ENCODE data around the gene ZNF3. TPM values are rescaled to one million over a fixed set of nuclear protein-coding genes. Genes with fewer than 3 reads are reported as not detected.
"Not testable (repeated sequence)": the region's sequence is repeated elsewhere in the genome, so short reads cannot be mapped to it uniquely, and the experiment has no call there.

ZNF3 gene
- total RNA-seq = 10 to 100 TPM; 13.2 to 30.3 (median 24.4) TPM

- Histone ChIP-seq H3K27me3 (no peaks in the 10 kb centered on the region), H3K9me3 (no peaks in the 10 kb centered on the region), H3K4me3 (peak within 1 kb of the TSS; percentile 98), H3K4me1 (peaks cover 30% of the 10 kb centered on the region), H3K36me3 (peaks cover 17% of the 10 kb centered on the region), H3K27ac (peak within 1 kb of the TSS; percentile 90)
- TF ChIP-seq CTCF (IDR thresholded peaks at IDR 0.05) = peak; percentile 93 to 96
- TF ChIP-seq POLR2A (IDR thresholded peaks at IDR 0.05) = peak; percentile 43 to 72
- no peak for TF ChIP-seq EP300 (IDR thresholded peaks at IDR 0.05)
- peak; percentile 59 to 97 (median 88) for TF ChIP-seq POLR2AphosphoS5 (IDR thresholded peaks at IDR 0.05)
- WGBS = 2% methylated on average over 30 of the region's 55 CpGs
- DNase-seq (ENCODE audit: low spot score in 2 of 2) = peak; percentile 99
These were observed at the start of gene ZNF3 for GRCh38 chr7:100081535-100082102. Gene ZNF3 (minus strand): TSS chr7:100081723. CDS start chr7:100077357, 4,366 bp downstream.

DNA sequence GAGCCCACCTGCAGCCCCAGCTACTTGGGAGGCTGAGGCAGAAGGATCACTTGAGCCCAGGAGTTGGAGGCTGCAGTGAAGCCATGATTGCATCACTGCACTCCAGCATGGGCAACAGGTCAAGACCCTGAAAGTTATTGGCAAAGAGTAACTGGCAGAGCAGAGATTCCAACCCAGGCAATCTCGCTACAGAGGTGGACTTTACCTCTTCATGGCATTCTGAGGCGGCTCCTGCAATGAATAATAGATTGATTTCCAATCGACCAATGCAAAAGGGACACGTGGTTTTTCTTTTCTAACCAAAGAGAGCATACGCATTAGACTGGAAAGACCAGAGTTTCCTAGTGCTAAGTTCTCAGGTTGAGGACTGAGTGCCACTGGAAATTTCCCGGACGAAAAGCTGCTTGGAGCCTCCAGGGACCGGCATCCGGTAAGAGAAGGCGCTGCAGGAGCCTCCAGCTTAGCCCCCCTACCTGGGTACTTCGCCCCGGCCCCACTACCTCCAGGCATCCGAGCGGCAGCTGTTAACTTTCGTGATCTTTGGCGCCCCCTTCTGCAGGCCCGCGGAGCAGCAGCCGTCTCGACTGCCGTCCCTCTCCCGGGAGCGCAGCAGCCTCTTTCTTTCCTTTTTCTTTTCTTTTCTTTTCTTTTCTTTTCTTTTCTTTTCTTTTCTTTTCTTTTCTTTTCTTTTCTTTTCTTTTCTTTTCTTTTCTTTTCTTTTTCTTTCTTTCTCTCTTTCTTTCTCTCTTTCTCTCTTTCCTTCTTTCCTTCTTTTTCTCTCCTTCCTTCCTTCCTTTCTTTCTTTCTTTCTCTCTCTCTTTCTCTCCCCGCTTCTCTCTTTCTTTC, 49.3 kb upstream of the ZNF3 start:
- DNase-seq (ENCODE audit: low spot score in 2 of 2) = peak in 1 of 2 donors; percentile 84
- TF ChIP-seq CTCF (IDR thresholded peaks at IDR 0.05) (peak; percentile 72 to 81), EP300 (IDR thresholded peaks at IDR 0.05) (no peak)
- Histone ChIP-seq H3K27ac (no peak overlapping the region), H3K4me3 (peak overlapping the region; percentile 21), H3K9me3 (no peaks in the 10 kb centered on the region), H3K4me1 (peaks cover 29% of the 10 kb centered on the region), H3K27me3 (no peaks in the 10 kb centered on the region), H3K36me3 (no peaks in the 10 kb centered on the region)
- 12% methylated on average over 24 of the region's 24 CpGs for WGBS

DNA sequence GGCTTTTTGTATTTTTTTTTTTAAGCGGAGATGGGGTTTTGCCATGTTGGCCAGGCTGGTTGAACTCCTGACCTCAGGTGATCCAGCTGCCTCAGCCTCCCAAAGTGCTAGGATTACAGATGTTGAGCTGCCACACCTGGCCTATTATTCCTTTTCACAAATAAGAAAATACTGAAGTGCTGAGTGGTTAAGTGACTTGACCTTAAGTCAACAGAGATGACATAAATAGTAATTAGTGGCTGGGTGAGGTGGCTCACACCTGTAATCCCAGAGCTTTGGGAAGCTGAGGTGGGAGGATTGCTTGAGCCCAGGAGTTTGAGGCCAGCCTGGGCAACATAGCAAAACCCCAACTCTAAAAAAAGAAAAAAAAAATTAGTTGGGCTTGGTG, 48.7 kb upstream of the ZNF3 start:
- H3K27ac ChIP-seq, H3K27me3 ChIP-seq: not testable (repeated sequence)

GRCh38 chr7:100128637-100128963, 47.1 kb upstream of the ZNF3 start:
- TF ChIP-seq EP300 (IDR thresholded peaks at IDR 0.05) (no peak), POLR2AphosphoS5 (IDR thresholded peaks at IDR 0.05) (no peak), POLR2A (IDR thresholded peaks at IDR 0.05) (no peak), CTCF (IDR thresholded peaks at IDR 0.05) (no peak)
- no peak overlapping the region for H3K4me3 ChIP-seq
- no peaks in the 10 kb centered on the region for H3K27me3 ChIP-seq
- H3K9me3 ChIP-seq = no peaks in the 10 kb centered on the region
- H3K36me3 ChIP-seq = no peaks in the 10 kb centered on the region
- no peak for DNase-seq (ENCODE audit: low spot score in 2 of 2)
- peaks cover 42% of the 10 kb centered on the region for H3K4me1 ChIP-seq
- 53% methylated on average over 1 of the region's 1 CpG for WGBS
- H3K27ac ChIP-seq = no peak overlapping the region

More for the DNA sequence above, 48.7 kb upstream of the ZNF3 start:
- H3K9me3 ChIP-seq; DNase-seq (ENCODE audit: low spot score in 2 of 2); H3K36me3 ChIP-seq; H3K4me3 ChIP-seq: not testable (repeated sequence)
- 83% methylated on average over 1 of the region's 1 CpG for WGBS
- H3K4me1 ChIP-seq = peaks cover 35% of the 10 kb centered on the region

GRCh38 chr7:100127866-100128636, 46.5 kb upstream of the ZNF3 start:
- TF ChIP-seq POLR2A (IDR thresholded peaks at IDR 0.05) (no peak), EP300 (IDR thresholded peaks at IDR 0.05) (no peak), POLR2AphosphoS5 (IDR thresholded peaks at IDR 0.05) (no peak), CTCF (IDR thresholded peaks at IDR 0.05) (no peak)
- Histone ChIP-seq H3K27me3 (no peaks in the 10 kb centered on the region), H3K4me1 (peaks cover 42% of the 10 kb centered on the region), H3K9me3 (no peaks in the 10 kb centered on the region), H3K4me3 (peak overlapping the region; percentile 91), H3K36me3 (no peaks in the 10 kb centered on the region), H3K27ac (peak overlapping the region; percentile 99)
- DNase-seq (ENCODE audit: low spot score in 2 of 2) = no peak
- WGBS = 5% methylated on average over 19 of the region's 37 CpGs
